HCT116 (cell line): Measurements from ENCODE around the gene CCDC90B. TPM values are rescaled to one million over a fixed set of nuclear protein-coding genes. Genes with fewer than 3 reads are reported as not detected.

Experiments used
- ATAC-seq: fragments of 200-7000 bp; cut with Tn5 transposase; 2 replicates; pipeline ENCODE4 v1.9.1; 2020; ENCODE audit warnings: mild to moderate bottlenecking, moderate library complexity
- BruUV-seq: library from RNA; stranded (reverse); fragments of 400-500 nt; replicated peaks from 2 replicates; lab custom pipeline; 2021; lab: Mats Ljungman, UMichigan
- CTCF ChIA-PET: fragments of 300-600 bp; sonication (Branson Sonifier 250); formaldehyde crosslinking; loops from one replicate; lab custom pipeline; 2021; ENCODE audit warnings: antibody characterized with exemption; lab: Charles Lee
- POLR2A ChIA-PET: fragments of 300-600, 350-600 bp; sonication (Branson Sonifier 250); formaldehyde crosslinking; loops from one replicate; lab custom pipeline; 2021; ENCODE audit warnings: antibody characterized with exemption; lab: Charles Lee
- RAD21 ChIA-PET, 2 experiments: fragments of 300-600 bp; sonication (Branson Sonifier 250); formaldehyde crosslinking; loops; one replicate each; lab custom pipeline; 2023; ENCODE audit warnings: low total read pairs in 2 of 2; ENCODE audit not compliant: uncharacterized antibody in 2 of 2, unreplicated experiment in 2 of 2, low non-redundant PET in 1 of 2; lab: Charles Lee
- DNase-seq: peaks from one replicate; pipeline ENCODE4 v3.0.0-alpha.2; 2010; ENCODE audit warnings: low read depth, low spot score
- H2AFZ ChIP-seq: fragments of 200-600 bp; shearing (Covaris generic), sonication (generic); 2 replicates; pipeline ENCODE4 v1.6.1; 2017; ENCODE audit warnings: low read depth, mixed run types, mixed read lengths, antibody characterized with exemption, low read length; ENCODE audit not compliant: poor library complexity, severe bottlenecking
- H3K27ac ChIP-seq: 2 replicates; pipeline ENCODE4 v1.5.1; 2012; ENCODE audit warnings: low read depth, low read length
- H3K27me3 ChIP-seq: fragments of 200-600 bp; sonication (generic); 2 replicates; pipeline ENCODE4 v1.6.1; 2016; ENCODE audit warnings: mixed run types, low read length, mixed read lengths; ENCODE audit not compliant: insufficient read depth
- H3K36me3 ChIP-seq, 2 experiments: fragments of 200-500 bp in 1 of 2; fragments of 200-600 bp in 1 of 2; sonication (Bioruptor generic) in 1 of 2; sonication (generic) in 1 of 2; 2 replicates each; pipeline versions ENCODE4 v1.5.1 to v1.6.1; 2014 to 2016; ENCODE audit warnings: low read length in 2 of 2, inconsistent platforms in 1 of 2, mixed read lengths in 1 of 2, mixed run types in 1 of 2; ENCODE audit not compliant: insufficient read depth in 2 of 2, control insufficient read depth in 1 of 2
- H3K4me1 ChIP-seq, 2 experiments: fragments of 200-600 bp in 1 of 2; sonication (generic) in 1 of 2; 2 replicates each; pipeline versions ENCODE4 v1.5.1 to v1.6.1; 2012 to 2017; ENCODE audit warnings: low read length in 2 of 2, inconsistent platforms in 1 of 2, mild to moderate bottlenecking in 1 of 2, mixed read lengths in 1 of 2, mixed run types in 1 of 2, moderate library complexity in 1 of 2; ENCODE audit not compliant: insufficient read depth in 2 of 2, control insufficient read depth in 1 of 2
- H3K4me2 ChIP-seq: fragments of 200-600 bp; sonication (generic); 2 replicates; pipeline ENCODE4 v1.6.1; 2017; ENCODE audit warnings: mixed run types, low read length, mixed read lengths
- H3K4me3 ChIP-seq, 2 experiments: fragments of 200-600 bp in 1 of 2; sonication (generic) in 1 of 2; replicated peaks in 1 of 2; 2 replicates each; pipeline ENCODE4 v1.5.1; 2011 to 2016; ENCODE audit warnings: low read length in 2 of 2, control low read depth in 1 of 2, low read depth in 1 of 2, mild to moderate bottlenecking in 1 of 2, mixed read lengths in 1 of 2, mixed run types in 1 of 2
- H3K79me2 ChIP-seq: fragments of 200-600 bp; sonication (generic); 2 replicates; pipeline ENCODE4 v1.6.1; 2017; ENCODE audit warnings: mild to moderate bottlenecking, mixed run types, low read length, moderate library complexity, mixed read lengths; ENCODE audit not compliant: insufficient read depth
- H3K9ac ChIP-seq: fragments of 200-600 bp; sonication (generic); 2 replicates; pipeline ENCODE4 v1.6.1; 2016; ENCODE audit warnings: low read length, mixed read lengths
- H3K9me2 ChIP-seq: fragments of 200-600 bp; sonication (generic), shearing (Covaris generic); 2 replicates; pipeline ENCODE4 v1.6.1; 2017; ENCODE audit warnings: mixed run types, mild to moderate bottlenecking, moderate library complexity; ENCODE audit not compliant: insufficient read depth
- H3K9me3 ChIP-seq, 2 experiments: fragments of 200-500 bp in 1 of 2; fragments of 200-600 bp in 1 of 2; sonication (Bioruptor generic) in 1 of 2; sonication (generic) in 1 of 2; 2 replicates each; pipeline ENCODE4 v1.6.1; 2014 to 2017; ENCODE audit warnings: low read length in 2 of 2, mixed read lengths in 2 of 2, inconsistent platforms in 1 of 2, low read depth in 1 of 2, mild to moderate bottlenecking in 1 of 2, mixed run types in 1 of 2, moderate library complexity in 1 of 2; ENCODE audit not compliant: control insufficient read depth in 1 of 2, insufficient read depth in 1 of 2
- H4K20me1 ChIP-seq: fragments of 200-600 bp; sonication (generic), shearing (Covaris generic); 2 replicates; pipeline ENCODE4 v1.6.1; 2017; ENCODE audit warnings: mixed run types, mild to moderate bottlenecking, moderate library complexity; ENCODE audit not compliant: insufficient read depth
- CBX3 ChIP-seq: IDR thresholded peaks from 2 replicates; pipeline ENCODE4 v1.6.1; 2012; ENCODE audit warnings: low read depth
- CEBPB ChIP-seq: IDR thresholded peaks from 2 replicates; pipeline ENCODE4 v1.6.1; 2012; ENCODE audit warnings: low read depth
- CTCF ChIP-seq, 3 experiments: fragments of 200-600 bp in 1 of 3; sonication (generic) in 1 of 3; IDR thresholded peaks in 2 of 3; conservative IDR thresholded peaks in 1 of 3; 2 replicates each; pipeline ENCODE4 v1.5.1; 2012 to 2017; ENCODE audit warnings: low read depth in 2 of 3, low read length in 2 of 3, antibody characterized with exemption in 1 of 3, borderline replicate concordance in 1 of 3, control low read depth in 1 of 3, mild to moderate bottlenecking in 1 of 3, mixed read lengths in 1 of 3, mixed run types in 1 of 3, moderate library complexity in 1 of 3; ENCODE audit not compliant: insufficient read depth in 1 of 3
- EGR1 ChIP-seq: IDR thresholded peaks from 2 replicates; pipeline ENCODE4 v1.6.1; 2012; ENCODE audit warnings: low read depth
- EZH2 ChIP-seq: fragments of 200-600 bp; sonication (generic); IDR thresholded peaks from 2 replicates; pipeline ENCODE4 v1.6.1; 2017; ENCODE audit warnings: antibody characterized with exemption, mixed run types
- EZH2phosphoT487 ChIP-seq: fragments of 200-600 bp; IDR thresholded peaks from 2 replicates; pipeline ENCODE4 v1.6.1; 2018; ENCODE audit warnings: antibody characterized with exemption, borderline replicate concordance
- FOSL1 ChIP-seq: IDR thresholded peaks from 2 replicates; pipeline ENCODE4 v1.6.1; 2012; ENCODE audit warnings: low read depth
- SIN3A ChIP-seq: IDR thresholded peaks from 2 replicates; pipeline ENCODE4 v1.6.1; 2012; ENCODE audit warnings: low read depth
- SP1 ChIP-seq: IDR thresholded peaks from 2 replicates; pipeline ENCODE4 v1.6.1; 2012; ENCODE audit warnings: low read depth
- SRF ChIP-seq: IDR thresholded peaks from 2 replicates; pipeline ENCODE4 v1.6.1; 2012; ENCODE audit warnings: low read depth
- TCF7L2 ChIP-seq: IDR thresholded peaks from 2 replicates; pipeline ENCODE4 v1.7.0; 2011; ENCODE audit warnings: borderline replicate concordance, inconsistent platforms; ENCODE audit not compliant: insufficient read depth, insufficient read length; ENCODE audit errors: extremely low read depth
- YY1 ChIP-seq: IDR thresholded peaks from 2 replicates; pipeline ENCODE4 v1.6.1; 2011; ENCODE audit warnings: low read length, low read depth, moderate library complexity, mild to moderate bottlenecking; ENCODE audit not compliant: insufficient replicate concordance; ENCODE audit errors: extremely low read depth
- ZBTB33 ChIP-seq: IDR thresholded peaks from 2 replicates; pipeline ENCODE4 v1.6.1; 2011; ENCODE audit warnings: mild to moderate bottlenecking, low read length, moderate library complexity; ENCODE audit not compliant: insufficient replicate concordance; ENCODE audit errors: extremely low read depth
- ZFX ChIP-seq: fragments of 450-650 bp; IDR thresholded peaks from 2 replicates; pipeline ENCODE4 v1.6.1; 2017
- intact Hi-C: fragments of 100-400 bp; cut with micrococcal nuclease; formaldehyde crosslinking; loops from 2 replicates; pipeline ENCODE4 v1.10.0; 2022
- total RNA-seq: library from RNA; stranded (reverse); gene quantifications from one replicate; pipeline ENCODE4 v1.2.1, GENCODE V29; 2021; ENCODE audit not compliant: unreplicated experiment

The CCDC90B gene
- total RNA-seq, 1 experiment from 2014 or later, result 30.3 TPM

- intact Hi-C loops, result no loop called here
- CTCF ChIA-PET, result no interaction called here
- POLR2A ChIA-PET, result no interaction called here
Measured at GRCh38 chr11:83221694-83222093, 64.5 kb downstream of the CCDC90B start.

GRCh38 chr11:83220260-83220659, 65.9 kb downstream of the CCDC90B start:
- Histone ChIP-seq H3K9me2 (no peaks in the 10 kb centered on the region), H3K27ac (no peak overlapping the region), H3K4me2 (no peak overlapping the region), H2AFZ (no peak overlapping the region), H3K79me2 (no peaks in the 10 kb centered on the region), H3K4me3 (no peak overlapping the region), H3K36me3 (no peaks in the 10 kb centered on the region), H4K20me1 (no peaks in the 10 kb centered on the region), H3K9ac (no peak overlapping the region), H3K27me3 (no peaks in the 10 kb centered on the region; the same call in 1 of the 2 replicates), H3K4me1 (no peaks in the 10 kb centered on the region), H3K9me3 (no peaks in the 10 kb centered on the region)
- RAD21 ChIA-PET, result no interaction called here
- no peak for DNase-seq
- no TSS peak for BruUV-seq
- intact Hi-C loops, result no loop called here
- POLR2A ChIA-PET, result no interaction called here
- CTCF ChIA-PET, result no interaction called here
- TF ChIP-seq FOSL1 (no peak), EGR1 (no peak), CTCF (IDR thresholded peaks at IDR 0.05 in 2 of 3, conservative IDR thresholded peaks at IDR 0.05 in 1 of 3; ENCODE audit: borderline replicate concordance in 1 of 3, insufficient read depth in 1 of 3, low read depth in 2 of 3, low read length in 2 of 3) (no peak), CBX3 (no peak), SRF (no peak), TCF7L2 (no peak), ZBTB33 (no peak), SP1 (no peak)
- no peak for ATAC-seq

More at GRCh38 chr11:83221694-83222093, 64.5 kb downstream of the CCDC90B start:
- no peaks in the 10 kb centered on the region for H3K9me3 ChIP-seq
- ATAC-seq (no peak), DNase-seq (no peak)
- RAD21 ChIA-PET, result no interaction called here
- no peak overlapping the region for H2AFZ ChIP-seq
- no peak overlapping the region for H3K4me3 ChIP-seq
- H3K9ac ChIP-seq, result no peak overlapping the region
- H3K9me2 ChIP-seq, result no peaks in the 10 kb centered on the region
- H3K79me2 ChIP-seq, result no peaks in the 10 kb centered on the region
- H3K36me3 ChIP-seq, result no peaks in the 10 kb centered on the region
- no peak overlapping the region for H3K27ac ChIP-seq
- H3K4me1 ChIP-seq, result no peaks in the 10 kb centered on the region
- no TSS peak for BruUV-seq
- no peak overlapping the region for H3K4me2 ChIP-seq
- TF ChIP-seq ZFX (no peak), EZH2 (no peak), CEBPB (no peak), EZH2phosphoT487 (no peak), SIN3A (no peak), YY1 (no peak)
- no peaks in the 10 kb centered on the region; the same call in 1 of the 2 replicates for H3K27me3 ChIP-seq
- no peaks in the 10 kb centered on the region for H4K20me1 ChIP-seq
